CD14-positive monocyte (primary cell): ENCODE results near the gene NOL8. TPM values are rescaled to one million over a fixed set of nuclear protein-coding genes. Genes with fewer than 3 reads are reported as not detected.

Source experiments
- DNase-seq, 3 donors: peaks; one replicate each; pipeline ENCODE4 v3.0.0-alpha.2; 2011 to 2022
- H2AFZ ChIP-seq: 2 replicates; pipeline ENCODE4 v1.6.0; 2012; ENCODE audit warnings: mild to moderate bottlenecking, low read depth, low read length, inconsistent platforms; ENCODE audit not compliant: insufficient read depth, poor library complexity, severe bottlenecking
- H3K27ac ChIP-seq, 2 donors: 1 replicate in 1 of 2; 2 replicates in 1 of 2; pipeline ENCODE4 v1.5.1; 2012 to 2013; ENCODE audit warnings: low read length in 2 of 2, control low read depth in 1 of 2, inconsistent platforms in 1 of 2, low read depth in 1 of 2, mild to moderate bottlenecking in 1 of 2
- H3K27me3 ChIP-seq, 2 donors: one replicate each; pipeline versions ENCODE4 v1.6.0 to v1.6.1; 2011 to 2013; ENCODE audit warnings: low read length in 2 of 2; ENCODE audit not compliant: control insufficient read depth in 2 of 2, insufficient read depth in 2 of 2
- H3K36me3 ChIP-seq, 2 donors: replicated peaks in 1 of 2; 1 replicate in 1 of 2; 2 replicates in 1 of 2; pipeline versions ENCODE4 v1.5.1 to v1.6.1; 2012 to 2013; ENCODE audit warnings: low read length in 2 of 2, control low read depth in 1 of 2, inconsistent platforms in 1 of 2, mild to moderate bottlenecking in 1 of 2; ENCODE audit not compliant: insufficient read depth in 2 of 2, control insufficient read depth in 1 of 2
- H3K4me1 ChIP-seq, 2 donors: 1 replicate in 1 of 2; 2 replicates in 1 of 2; pipeline versions ENCODE4 v1.5.1 to v1.6.1; 2012 to 2013; ENCODE audit warnings: low read length in 2 of 2, control low read depth in 1 of 2, inconsistent platforms in 1 of 2, mild to moderate bottlenecking in 1 of 2, moderate library complexity in 1 of 2; ENCODE audit not compliant: insufficient read depth in 2 of 2, control insufficient read depth in 1 of 2
- H3K4me2 ChIP-seq: replicated peaks from 2 replicates; pipeline ENCODE3; 2012; ENCODE audit warnings: low read length, moderate library complexity, mild to moderate bottlenecking; ENCODE audit not compliant: poor library complexity, severe bottlenecking; ENCODE audit errors: extremely low read depth
- H3K4me3 ChIP-seq, 3 experiments: fragments of 200-600 bp in 1 of 3; sonication (generic) in 1 of 3; replicated peaks in 1 of 3; 1 replicate in 2 of 3; 2 replicates in 1 of 3; pipeline ENCODE4 v1.5.1; 2011 to 2013; ENCODE audit warnings: low read length in 3 of 3, mild to moderate bottlenecking in 3 of 3, control low read depth in 2 of 3, low read depth in 2 of 3, inconsistent platforms in 1 of 3, moderate library complexity in 1 of 3
- H3K79me2 ChIP-seq: 2 replicates; pipeline ENCODE4 v1.6.0; 2012; ENCODE audit warnings: mild to moderate bottlenecking, control low read depth, inconsistent platforms, low read length, moderate library complexity; ENCODE audit not compliant: insufficient read depth
- H3K9ac ChIP-seq: 2 replicates; pipeline ENCODE4 v1.6.0; 2017; ENCODE audit warnings: low read length, mild to moderate bottlenecking; ENCODE audit not compliant: insufficient read depth, poor library complexity, severe bottlenecking
- H3K9me3 ChIP-seq, 2 donors: replicated peaks in 1 of 2; 1 replicate in 1 of 2; 2 replicates in 1 of 2; pipeline versions ENCODE4 v1.5.1 to v1.6.1; 2012 to 2013; ENCODE audit warnings: low read length in 2 of 2, control low read depth in 1 of 2; ENCODE audit not compliant: control insufficient read depth in 1 of 2, insufficient read depth in 1 of 2
- H4K20me1 ChIP-seq: 2 replicates; pipeline ENCODE4 v1.6.0; 2012; ENCODE audit warnings: mild to moderate bottlenecking, low read length, control low read depth, moderate library complexity; ENCODE audit not compliant: insufficient read depth
- H3K27ac Mint-ChIP-seq, 7 donors: one replicate each; pipeline ENCODE4 v1.8.0; 2020; ENCODE audit warnings: mild to moderate bottlenecking in 7 of 7, mixed read lengths in 7 of 7, moderate library complexity in 6 of 7, inconsistent platforms in 2 of 7
- H3K27me3 Mint-ChIP-seq, 3 donors: one replicate each; pipeline ENCODE4 v1.8.0; 2021 to 2022; ENCODE audit warnings: low read depth in 3 of 3, mild to moderate bottlenecking in 3 of 3, mixed read lengths in 3 of 3, moderate library complexity in 3 of 3, inconsistent platforms in 1 of 3
- H3K36me3 Mint-ChIP-seq, 2 donors: one replicate each; pipeline ENCODE4 v1.8.0; 2020; ENCODE audit warnings: mixed read lengths in 2 of 2, inconsistent platforms in 1 of 2, mild to moderate bottlenecking in 1 of 2
- H3K4me1 Mint-ChIP-seq: one replicate; pipeline ENCODE4 v1.8.0; 2020; ENCODE audit warnings: mild to moderate bottlenecking, mixed read lengths
- H3K4me3 Mint-ChIP-seq, 2 donors: one replicate each; pipeline ENCODE4 v1.8.0; 2020; ENCODE audit warnings: mild to moderate bottlenecking in 2 of 2, mixed read lengths in 2 of 2, moderate library complexity in 1 of 2
- H3K9me3 Mint-ChIP-seq, 7 donors: one replicate each; pipeline ENCODE4 v1.8.0; 2020 to 2022; ENCODE audit warnings: mixed read lengths in 7 of 7, mild to moderate bottlenecking in 6 of 7, moderate library complexity in 6 of 7, inconsistent platforms in 2 of 7
- WGBS: methylation state at CpG from one replicate; pipeline ENCODE4 v1.1.5; 2013; ENCODE audit warnings: missing lambda C conversion rate; ENCODE audit not compliant: insufficient coverage; 5-methylcytosine and 5-hydroxymethylcytosine counted together
- intact Hi-C, 2 donors: fragments of 100-400 bp; cut with micrococcal nuclease; formaldehyde crosslinking; loops; one replicate each; pipeline versions ENCODE4 v1.15.0 to v1.15.1; 2023
- polyA plus RNA-seq, 3 donors: library from polyadenylated mRNA; depleted of rRNA in 1 of 3; unstranded in 2 of 3; stranded (reverse) in 1 of 3; fragments of 300-500 nt in 2 of 3; fragments of >200 nt in 1 of 3; fragmentation: Illumina TruSeq in 2 of 3; gene quantifications; 1 replicate in 2 of 3; 2 replicates in 1 of 3; pipeline ENCODE4 v1.2.3, GENCODE V29; 2012 to 2021
- TF ChIP-seq, protein P1 (sequence below): fragments of 200-600 bp; IDR thresholded peaks from one replicate; pipeline ENCODE4 v1.8.0; 2022; ENCODE audit warnings: antibody characterized with exemption, mild to moderate bottlenecking

The NOL8 gene
- polyA plus RNA-seq, 3 donors, result 2.9 to 22.0 (median 8.8) TPM

DNA sequence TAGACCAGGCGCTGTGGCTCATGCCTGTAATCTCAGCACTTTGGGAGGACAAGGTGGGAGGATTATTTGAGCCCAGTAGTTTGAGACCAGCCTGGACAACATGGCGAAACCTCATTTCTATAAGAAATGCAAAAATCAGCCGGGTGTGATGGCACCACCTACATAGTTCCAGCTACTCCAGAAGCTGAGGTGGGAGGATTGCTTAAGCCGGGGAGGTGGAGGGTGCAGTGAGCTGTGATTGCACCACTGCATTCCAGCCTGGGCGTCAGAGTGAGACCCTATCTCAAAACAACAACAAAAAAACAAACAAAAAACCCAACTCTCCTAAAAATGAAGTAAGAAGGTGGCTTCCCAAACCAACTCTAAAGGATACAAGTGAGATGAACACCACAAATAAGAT is 54.6 kb downstream of the NOL8 start:
- no CpG with 5 or more reads among the region's 5 CpGs for WGBS
- H3K27me3 ChIP-seq, result no peaks in the 10 kb centered on the region
- peaks cover 0 to 1% (median 0%) of the 10 kb centered on the region in 3 donors for H3K27me3 Mint-ChIP-seq
- no peaks in the 10 kb centered on the region for H3K9me3 ChIP-seq
- peaks cover 85% of the 10 kb centered on the region in 2 donors for H3K36me3 Mint-ChIP-seq
- no peaks in the 10 kb centered on the region for H3K4me1 ChIP-seq
- no peak for DNase-seq
- no peak overlapping the region for H3K4me3 ChIP-seq
- no peak overlapping the region for H3K9ac ChIP-seq
- H4K20me1 ChIP-seq, result no peaks in the 10 kb centered on the region
- no peak overlapping the region for H3K4me3 Mint-ChIP-seq
- H3K4me1 Mint-ChIP-seq, result peaks cover under 1% of the 10 kb centered on the region
- intact Hi-C loops, result no loop called here
- peaks cover 94 to 98% of the 10 kb centered on the region in 2 donors for H3K36me3 ChIP-seq
- H2AFZ ChIP-seq, result no peak overlapping the region
- peak overlapping the region in 2 of 7 donors; percentile 14 to 33 for H3K27ac Mint-ChIP-seq
- no peak overlapping the region for H3K4me2 ChIP-seq
- H3K27ac ChIP-seq, result no peak overlapping the region
- H3K79me2 ChIP-seq, result no peaks in the 10 kb centered on the region
- H3K9me3 Mint-ChIP-seq, result no peaks in the 10 kb centered on the region
- TF ChIP-seq, protein P1, sequence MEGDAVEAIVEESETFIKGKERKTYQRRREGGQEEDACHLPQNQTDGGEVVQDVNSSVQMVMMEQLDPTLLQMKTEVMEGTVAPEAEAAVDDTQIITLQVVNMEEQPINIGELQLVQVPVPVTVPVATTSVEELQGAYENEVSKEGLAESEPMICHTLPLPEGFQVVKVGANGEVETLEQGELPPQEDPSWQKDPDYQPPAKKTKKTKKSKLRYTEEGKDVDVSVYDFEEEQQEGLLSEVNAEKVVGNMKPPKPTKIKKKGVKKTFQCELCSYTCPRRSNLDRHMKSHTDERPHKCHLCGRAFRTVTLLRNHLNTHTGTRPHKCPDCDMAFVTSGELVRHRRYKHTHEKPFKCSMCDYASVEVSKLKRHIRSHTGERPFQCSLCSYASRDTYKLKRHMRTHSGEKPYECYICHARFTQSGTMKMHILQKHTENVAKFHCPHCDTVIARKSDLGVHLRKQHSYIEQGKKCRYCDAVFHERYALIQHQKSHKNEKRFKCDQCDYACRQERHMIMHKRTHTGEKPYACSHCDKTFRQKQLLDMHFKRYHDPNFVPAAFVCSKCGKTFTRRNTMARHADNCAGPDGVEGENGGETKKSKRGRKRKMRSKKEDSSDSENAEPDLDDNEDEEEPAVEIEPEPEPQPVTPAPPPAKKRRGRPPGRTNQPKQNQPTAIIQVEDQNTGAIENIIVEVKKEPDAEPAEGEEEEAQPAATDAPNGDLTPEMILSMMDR, result no peak

- intact Hi-C loops, result no loop called here
- no peaks in the 10 kb centered on the region for H3K9me3 ChIP-seq
- TF ChIP-seq, protein P1, result no peak
- no peak overlapping the region for H3K4me3 ChIP-seq
- Mint-ChIP-seq H3K27me3 (peaks cover 0 to 1% (median 0%) of the 10 kb centered on the region in 3 donors), H3K4me1 (no peaks in the 10 kb centered on the region), H3K36me3 (peaks cover 88 to 89% of the 10 kb centered on the region in 2 donors), H3K27ac (peak overlapping the region in 1 of 7 donors; percentile 66), H3K9me3 (no peaks in the 10 kb centered on the region), H3K4me3 (no peak overlapping the region)
- H3K4me1 ChIP-seq, result no peaks in the 10 kb centered on the region
- no peak overlapping the region for H3K27ac ChIP-seq
- no peak overlapping the region for H3K9ac ChIP-seq
- H3K36me3 ChIP-seq, result peaks cover 94 to 100% of the 10 kb centered on the region in 2 donors
- DNase-seq, result no peak
- no peaks in the 10 kb centered on the region for H3K79me2 ChIP-seq
- no peaks in the 10 kb centered on the region for H3K27me3 ChIP-seq
- WGBS, result no CpG with 5 or more reads among the region's 4 CpGs
- H3K4me2 ChIP-seq, result no peak overlapping the region
- no peaks in the 10 kb centered on the region for H4K20me1 ChIP-seq
- no peak overlapping the region for H2AFZ ChIP-seq
Observed at GRCh38 chr9:92266486-92266885, 58.7 kb downstream of the NOL8 start.
